SK-N-MC (cell line): ENCODE measurements around the gene RBBP7.

Experiments
- EZH2 ChIP-seq: fragments of 200-600 bp; sonication (generic); IDR thresholded peaks from one replicate; pipeline ENCODE4 v1.6.1; 2017; ENCODE audit warnings: antibody characterized with exemption
- POLR2AphosphoS5 ChIP-seq: IDR thresholded peaks from 2 replicates; pipeline ENCODE4 v1.6.1; 2012; ENCODE audit warnings: mild to moderate bottlenecking, low read depth, low read length, borderline replicate concordance

DNA sequence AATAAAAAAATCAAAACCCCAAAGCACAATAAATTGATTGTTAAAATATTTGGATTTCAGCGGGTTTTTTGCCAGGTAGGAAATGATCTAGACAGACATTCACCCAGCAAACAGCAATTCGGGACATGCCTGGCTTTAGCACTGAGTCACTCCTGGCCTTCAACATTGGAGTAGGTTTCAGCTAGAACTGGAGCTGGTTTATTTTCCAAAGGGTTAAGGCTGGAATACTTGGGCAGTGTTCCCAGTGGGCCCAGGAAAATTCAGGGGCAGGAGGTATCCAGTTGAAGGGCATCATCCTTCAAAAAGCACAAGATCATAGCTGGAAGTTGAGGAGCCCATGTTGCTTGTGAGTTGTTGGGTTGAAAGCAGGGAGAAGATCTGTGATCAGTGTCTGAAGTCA is 42.9 kb downstream of the RBBP7 start:
- no peak for TF ChIP-seq POLR2AphosphoS5
- TF ChIP-seq EZH2: no peak
